Medulla oblongata (tissue), 1 donor: Measurements from ENCODE around the gene GALNT18.

Experiments used
- DNase-seq: peaks from one replicate; pipeline ENCODE4 v3.0.0-alpha.2; 2015; ENCODE audit errors: extremely low spot score

The GALNT18 gene

GRCh38 chr11:11587122-11587521, 34.7 kb downstream of the GALNT18 start:
- DNase-seq, result no peak

- no peak for DNase-seq
Observed at GRCh38 chr11:11586465-11586864, 35.3 kb downstream of the GALNT18 start.

- DNase-seq, result no peak
Observed at GRCh38 chr11:11584937-11585336, 36.9 kb downstream of the GALNT18 start.

- DNase-seq, result no peak
Observed at GRCh38 chr11:11584530-11584810, 37.3 kb downstream of the GALNT18 start.

GRCh38 chr11:11583801-11584529, 37.8 kb downstream of the GALNT18 start:
- DNase-seq, result no peak

- peak; percentile 88 for DNase-seq
Observed at GRCh38 chr11:11582011-11582701, 39.6 kb downstream of the GALNT18 start.

GRCh38 chr11:11581481-11581880, 40.3 kb downstream of the GALNT18 start:
- no peak for DNase-seq

- peak; percentile 27 for DNase-seq
Observed at GRCh38 chr11:11580841-11581411, 40.9 kb downstream of the GALNT18 start.

GRCh38 chr11:11580012-11580411, 41.8 kb downstream of the GALNT18 start:
- DNase-seq, result no peak

GRCh38 chr11:11579012-11579988, 42.5 kb downstream of the GALNT18 start:
- DNase-seq, result no peak

GRCh38 chr11:11577932-11578911, 43.6 kb downstream of the GALNT18 start:
- DNase-seq, result no peak

GRCh38 chr11:11577251-11577855, 44.5 kb downstream of the GALNT18 start:
- DNase-seq, result no peak

GRCh38 chr11:11574373-11575287, 47.2 kb downstream of the GALNT18 start:
- no peak for DNase-seq

- DNase-seq, result no peak
Observed at GRCh38 chr11:11572386-11572785, 49.4 kb downstream of the GALNT18 start.

GRCh38 chr11:11571893-11572292, 49.9 kb downstream of the GALNT18 start:
- DNase-seq, result no peak

- DNase-seq, result no peak
Observed at GRCh38 chr11:11570823-11571222, 51.0 kb downstream of the GALNT18 start.

- peak; percentile 23 for DNase-seq
Observed at GRCh38 chr11:11569936-11570491, 51.8 kb downstream of the GALNT18 start.

- DNase-seq, result no peak
Observed at GRCh38 chr11:11568651-11569229, 53.1 kb downstream of the GALNT18 start.
